VCaP (cell line): ENCODE results near the gene ARSK.

Source experiments
- H3K27ac ChIP-seq: fragments of 450-650 bp; 2 replicates; pipeline ENCODE4 v1.5.1; 2017
- CTCF ChIP-seq: fragments of 450-650 bp; conservative IDR thresholded peaks from 2 replicates; pipeline ENCODE4 v1.5.1; 2017; ENCODE audit warnings: mild to moderate bottlenecking, moderate library complexity

ARSK gene

GRCh38 chr5:95524423-95524822 is 30.5 kb upstream of the ARSK start:
- no peak overlapping the region for H3K27ac ChIP-seq
- no peak for TF ChIP-seq CTCF

DNA sequence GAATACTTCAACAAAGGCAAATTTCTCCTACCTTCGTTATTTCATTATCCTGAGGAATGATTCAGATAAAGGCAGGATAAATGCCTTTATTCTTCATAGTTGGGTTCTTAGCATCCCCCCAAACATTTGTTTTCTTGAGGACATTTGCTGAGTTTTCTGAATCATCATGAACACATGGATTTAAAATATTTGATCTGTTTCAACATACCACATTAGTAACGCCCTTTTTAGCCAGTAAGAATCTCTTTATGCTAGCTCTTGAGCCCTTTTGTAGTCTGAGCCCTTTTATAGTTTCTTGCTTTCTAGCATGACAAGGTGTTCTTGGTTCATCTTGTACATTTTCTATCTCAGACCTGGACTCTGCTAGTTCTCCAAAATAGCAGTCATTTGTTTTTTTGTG is 28.0 kb upstream of the ARSK start:
- H3K27ac ChIP-seq: no peak overlapping the region

GRCh38 chr5:95528565-95528964 is 26.3 kb upstream of the ARSK start:
- H3K27ac ChIP-seq: no peak overlapping the region
- TF ChIP-seq CTCF: no peak

More for the DNA sequence above, 28.0 kb upstream of the ARSK start:
- TF ChIP-seq CTCF: no peak

GRCh38 chr5:95530416-95530815 is 24.5 kb upstream of the ARSK start:
- H3K27ac ChIP-seq: no peak overlapping the region
- TF ChIP-seq CTCF: no peak

GRCh38 chr5:95531491-95531890 is 23.4 kb upstream of the ARSK start:
- TF ChIP-seq CTCF: no peak
- no peak overlapping the region for H3K27ac ChIP-seq

GRCh38 chr5:95532415-95532814 is 22.5 kb upstream of the ARSK start:
- TF ChIP-seq CTCF: no peak
- H3K27ac ChIP-seq: no peak overlapping the region

GRCh38 chr5:95533106-95533505 is 21.8 kb upstream of the ARSK start:
- no peak overlapping the region for H3K27ac ChIP-seq
- TF ChIP-seq CTCF: no peak

DNA sequence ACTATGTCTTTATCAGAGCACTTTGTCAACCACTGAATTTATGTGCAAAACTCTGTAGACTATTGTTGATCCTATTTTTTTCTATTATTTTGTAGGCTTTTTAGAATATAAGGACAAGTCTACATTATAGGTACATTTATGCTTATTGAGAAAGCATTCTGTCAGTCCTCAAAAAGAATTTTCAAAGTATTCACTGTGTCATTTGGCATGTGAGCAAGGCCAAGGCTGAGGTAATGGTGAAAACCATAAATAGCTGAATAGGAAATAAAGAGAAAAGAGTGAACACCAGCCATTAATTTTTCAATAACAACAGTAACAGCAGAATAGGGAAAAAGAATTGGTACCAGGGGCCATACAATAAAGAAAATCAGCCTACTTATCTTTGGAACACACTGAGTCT is 21.1 kb upstream of the ARSK start:
- no peak for TF ChIP-seq CTCF
- H3K27ac ChIP-seq: no peak overlapping the region
